SH-SY5Y (cell line): ENCODE results near the gene DEK.

Experiments
- GATA2 ChIP-seq: IDR thresholded peaks from 2 replicates; pipeline ENCODE4 v1.6.1; 2011; ENCODE audit warnings: mild to moderate bottlenecking, low read depth, low read length
- GATA3 ChIP-seq: IDR thresholded peaks from 2 replicates; pipeline ENCODE4 v1.6.1; 2011; ENCODE audit warnings: low read depth, mild to moderate bottlenecking, low read length, moderate library complexity

DEK gene

GRCh38 chr6:18259675-18260447 is 4.5 kb downstream of the DEK start:
- TF ChIP-seq GATA3: no peak

DNA sequence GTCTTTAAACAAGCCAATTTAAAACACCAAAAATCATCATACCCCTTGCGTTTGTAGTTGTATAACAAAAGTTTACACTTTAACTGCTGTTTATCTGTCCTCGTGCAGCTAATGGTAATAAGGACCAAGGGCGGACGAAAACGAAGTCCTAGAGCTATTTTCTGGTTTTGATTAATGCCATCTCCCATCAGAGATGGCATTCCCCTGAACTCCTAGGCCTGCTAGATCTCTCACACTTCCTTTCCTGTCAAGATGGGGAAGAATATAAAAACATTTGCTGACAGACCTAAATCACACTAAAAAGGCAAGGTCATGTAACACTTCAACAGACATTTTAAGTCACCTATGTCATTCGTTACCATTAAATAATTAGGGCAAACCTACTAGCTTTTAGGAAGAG is 9.5 kb downstream of the DEK start:
- TF ChIP-seq GATA3: no peak
- no peak for TF ChIP-seq GATA2

- no peak for TF ChIP-seq GATA2
- TF ChIP-seq GATA3: no peak
These were observed 10.7 kb downstream of the DEK start for GRCh38 chr6:18253635-18254034.

GRCh38 chr6:18249271-18249670 is 15.1 kb downstream of the DEK start:
- no peak for TF ChIP-seq GATA3
- no peak for TF ChIP-seq GATA2

- TF ChIP-seq GATA3: no peak
- TF ChIP-seq GATA2: no peak
These were observed 15.6 kb downstream of the DEK start for GRCh38 chr6:18248698-18249097.

DNA sequence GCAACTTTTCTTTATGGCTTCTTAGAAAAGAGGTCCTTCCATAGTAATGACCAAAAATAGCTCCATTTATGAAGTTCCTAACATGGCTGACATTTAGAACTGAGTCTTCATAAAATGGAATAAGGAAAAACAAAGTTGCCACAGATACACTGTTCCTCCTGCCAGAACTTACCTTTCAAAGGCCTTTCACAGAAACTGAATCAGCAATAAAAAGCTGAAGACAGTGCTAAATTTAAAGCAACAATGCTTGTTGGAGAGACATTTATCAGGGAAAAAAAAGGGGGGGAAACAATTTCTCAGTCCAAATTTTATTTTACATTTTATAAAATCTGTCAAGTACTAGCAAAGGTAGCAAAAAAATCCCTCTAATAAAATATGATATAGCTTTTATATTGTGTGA is 17.3 kb downstream of the DEK start:
- TF ChIP-seq GATA2: no peak
- TF ChIP-seq GATA3: no peak

DNA sequence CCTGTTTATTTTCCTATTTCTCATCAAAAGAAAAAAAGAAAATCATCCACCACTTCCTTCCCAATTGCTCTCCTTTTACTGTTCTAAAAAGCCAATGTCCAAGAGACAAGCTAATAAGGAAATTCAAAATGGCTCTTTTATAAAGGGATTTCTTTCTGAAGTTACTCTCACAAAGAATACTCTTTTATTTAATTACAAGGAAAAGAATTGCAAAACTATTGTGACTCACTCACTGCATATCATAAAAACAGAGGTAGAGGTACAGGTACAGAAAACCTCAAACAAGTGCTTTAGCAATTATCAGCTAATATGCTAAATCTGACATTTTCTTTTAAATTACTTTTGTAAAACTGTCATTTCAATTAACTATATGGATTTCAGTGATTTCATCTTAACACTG is 18.1 kb downstream of the DEK start:
- no peak for TF ChIP-seq GATA3
- TF ChIP-seq GATA2: no peak

DNA sequence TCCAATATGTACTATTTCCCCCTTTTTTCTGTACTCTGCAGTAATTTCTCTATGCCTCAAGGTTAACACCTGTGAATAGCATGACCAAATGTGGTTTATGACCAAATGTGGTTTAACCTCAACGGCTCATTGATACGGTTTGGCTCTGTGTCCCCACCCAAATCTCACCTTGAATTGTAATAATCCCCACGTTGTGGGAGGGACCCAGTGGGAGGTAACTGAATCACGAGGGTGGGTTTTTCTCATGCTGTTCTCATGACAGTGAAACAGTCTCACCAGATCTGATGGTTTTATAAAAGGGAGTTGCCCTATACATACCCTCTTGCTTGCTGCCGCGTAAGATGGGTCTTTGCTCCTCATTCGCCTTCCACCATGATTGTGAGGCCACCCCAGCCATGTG is 18.7 kb downstream of the DEK start:
- TF ChIP-seq GATA3: no peak
- no peak for TF ChIP-seq GATA2

- no peak for TF ChIP-seq GATA3
- TF ChIP-seq GATA2: no peak
These were observed 19.3 kb downstream of the DEK start for GRCh38 chr6:18245079-18245478.

DNA sequence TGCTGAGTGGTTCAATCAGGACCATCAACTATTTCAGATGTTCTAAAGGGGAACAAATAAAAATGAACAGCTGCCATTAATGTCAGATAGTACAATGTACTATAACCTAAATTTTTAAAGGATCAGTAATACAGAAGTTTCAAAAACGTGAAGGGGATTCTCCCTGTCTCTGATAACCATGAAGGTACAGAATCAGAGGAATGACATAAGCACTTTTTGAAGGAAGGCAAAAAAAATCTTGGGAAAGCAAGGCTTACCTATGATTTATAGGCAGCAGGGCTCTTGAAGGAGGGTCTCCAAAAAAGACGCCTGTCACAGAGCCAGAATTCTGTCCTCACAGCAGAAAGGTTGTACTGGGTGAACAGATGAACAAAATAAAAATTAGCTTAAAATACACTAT is 20.1 kb downstream of the DEK start:
- TF ChIP-seq GATA3 (no peak), GATA2 (no peak)

GRCh38 chr6:18243302-18243893 is 20.9 kb downstream of the DEK start:
- TF ChIP-seq GATA3 (no peak), GATA2 (no peak)

DNA sequence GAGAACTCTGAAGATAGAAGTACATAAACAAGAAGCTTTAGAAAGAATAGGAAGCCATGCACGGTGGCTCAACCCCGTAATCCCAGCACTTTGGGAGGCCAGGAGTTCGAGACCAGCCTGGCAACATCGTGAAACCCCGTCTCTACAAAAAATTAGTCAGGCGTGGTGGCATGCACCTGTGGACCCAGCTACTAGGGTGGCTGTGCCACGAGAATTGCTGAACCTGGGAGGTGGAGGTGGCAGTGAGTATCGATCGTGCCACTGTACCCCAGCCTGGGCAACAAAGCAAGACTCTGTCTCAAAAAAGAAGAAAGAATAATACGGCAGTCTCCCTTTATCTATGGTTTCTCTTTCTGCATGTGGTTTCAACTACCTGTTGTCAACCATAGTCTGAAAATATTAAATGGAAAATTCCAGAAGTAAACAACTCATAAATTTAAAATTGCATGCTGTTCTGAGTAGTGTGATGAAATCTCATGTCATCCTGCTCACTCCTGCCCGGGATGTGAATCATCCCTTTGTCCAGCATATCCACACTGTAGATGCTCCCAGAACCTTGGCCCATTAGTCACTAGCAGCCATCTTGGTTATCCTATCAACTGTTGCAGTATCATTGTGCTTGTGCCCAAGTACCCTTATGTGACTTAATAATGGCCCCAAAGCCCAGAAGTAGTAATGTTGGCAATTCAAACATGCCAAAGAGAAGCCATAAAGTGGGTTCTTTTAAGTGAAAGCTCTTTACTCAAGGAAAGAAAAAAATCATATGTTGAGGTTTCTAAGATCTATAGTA is 22.1 kb downstream of the DEK start:
- no peak for TF ChIP-seq GATA3
- no peak for TF ChIP-seq GATA2

DNA sequence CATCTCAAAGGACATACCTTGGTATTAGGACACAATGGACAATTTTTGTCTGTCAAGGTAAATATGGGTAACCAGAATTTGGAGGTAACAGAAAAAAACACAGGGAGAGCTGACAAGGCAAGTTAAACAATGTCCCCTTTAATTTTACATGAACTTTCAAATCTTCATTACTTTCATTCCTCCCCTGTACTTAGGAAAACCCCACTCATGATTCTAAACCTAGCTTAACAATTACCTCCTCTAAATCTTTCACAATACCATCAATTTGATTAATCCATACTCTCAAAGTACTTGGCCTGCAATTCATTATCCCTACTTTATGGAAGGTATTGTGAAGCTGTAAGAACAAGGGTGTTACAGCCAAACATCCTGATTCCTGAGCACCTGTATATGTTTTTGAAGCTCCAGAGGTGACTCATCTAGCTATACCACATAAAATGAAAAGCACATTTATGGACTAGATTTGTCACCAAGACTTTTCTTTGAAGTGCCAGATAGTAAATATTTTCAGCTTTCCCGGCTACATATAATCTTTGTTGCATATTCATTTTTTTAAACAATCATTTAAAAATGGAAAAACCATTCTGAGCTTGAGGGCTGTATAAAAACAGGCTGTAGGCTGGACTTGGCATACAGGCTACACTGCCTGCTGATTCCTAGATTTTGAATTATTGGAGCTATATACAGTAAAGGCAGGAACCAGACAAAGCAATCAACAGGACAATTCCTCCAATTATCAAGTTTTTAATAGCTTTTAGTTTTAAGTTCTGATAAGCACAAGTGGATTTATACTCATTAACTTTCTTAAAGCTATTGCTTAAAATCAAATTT is 22.9 kb downstream of the DEK start:
- TF ChIP-seq GATA2 (no peak), GATA3 (no peak)

- TF ChIP-seq GATA2: no peak
- no peak for TF ChIP-seq GATA3
These were observed 24.1 kb downstream of the DEK start for GRCh38 chr6:18240230-18240629.
